Osteocyte (in vitro differentiated cells): ENCODE results near the gene EIF4A3. TPM values are rescaled to one million over a fixed set of nuclear protein-coding genes. Genes with fewer than 3 reads are reported as not detected.

Experiments used
- DNase-seq: peaks from one replicate; pipeline ENCODE4 v3.0.0; 2021; ENCODE audit warnings: mixed read lengths; ENCODE audit not compliant: unreplicated experiment; ENCODE audit errors: extremely low spot score
- H3K27ac Mint-ChIP-seq: one replicate; pipeline ENCODE4 v1.8.0; 2021; ENCODE audit warnings: mild to moderate bottlenecking, mixed read lengths; ENCODE audit not compliant: unreplicated experiment
- H3K27me3 Mint-ChIP-seq: one replicate; pipeline ENCODE4 v1.8.0; 2021; ENCODE audit warnings: mixed read lengths; ENCODE audit not compliant: unreplicated experiment
- H3K36me3 Mint-ChIP-seq: one replicate; pipeline ENCODE4 v1.8.0; 2021; ENCODE audit warnings: mixed read lengths; ENCODE audit not compliant: unreplicated experiment
- H3K4me1 Mint-ChIP-seq: one replicate; pipeline ENCODE4 v1.8.0; 2021; ENCODE audit warnings: mixed read lengths; ENCODE audit not compliant: unreplicated experiment
- H3K4me3 Mint-ChIP-seq: one replicate; pipeline ENCODE4 v1.8.0; 2021; ENCODE audit warnings: mild to moderate bottlenecking, moderate library complexity, mixed read lengths; ENCODE audit not compliant: unreplicated experiment
- H3K9me3 Mint-ChIP-seq: one replicate; pipeline ENCODE4 v1.8.0; 2021; ENCODE audit warnings: mixed read lengths; ENCODE audit not compliant: unreplicated experiment
- CTCF ChIP-seq: fragments of 200-600 bp; sonication (generic); IDR thresholded peaks from 2 replicates; pipeline ENCODE4 v1.5.0; 2021; ENCODE audit warnings: antibody characterized with exemption, mild to moderate bottlenecking, moderate library complexity
- total RNA-seq: library from RNA; stranded (reverse); gene quantifications from 2 replicates; pipeline ENCODE4 v1.2.1, GENCODE V29; 2021

EIF4A3 gene
- total RNA-seq, 1 donor from 2014 or later, result 85.7 TPM

- Mint-ChIP-seq H3K9me3 (no peaks in the 10 kb centered on the region), H3K4me1 (peaks cover 21% of the 10 kb centered on the region), H3K36me3 (no peaks in the 10 kb centered on the region), H3K27ac (no peak overlapping the region), H3K4me3 (no peak overlapping the region), H3K27me3 (no peaks in the 10 kb centered on the region)
- DNase-seq, result no peak
- TF ChIP-seq CTCF, result no peak
Observed at GRCh38 chr17:80104956-80105375, 42.0 kb downstream of the EIF4A3 start.

- no peak overlapping the region for H3K27ac Mint-ChIP-seq
- no peak for DNase-seq
- H3K36me3 Mint-ChIP-seq, result no peaks in the 10 kb centered on the region
- no peaks in the 10 kb centered on the region for H3K27me3 Mint-ChIP-seq
- no peak overlapping the region for H3K4me3 Mint-ChIP-seq
- no peak for TF ChIP-seq CTCF
- peaks cover 21% of the 10 kb centered on the region for H3K4me1 Mint-ChIP-seq
- no peaks in the 10 kb centered on the region for H3K9me3 Mint-ChIP-seq
Observed at GRCh38 chr17:80104321-80104955, 42.5 kb downstream of the EIF4A3 start.

GRCh38 chr17:80103449-80104085 is 43.4 kb downstream of the EIF4A3 start:
- H3K36me3 Mint-ChIP-seq, result no peaks in the 10 kb centered on the region
- H3K4me1 Mint-ChIP-seq, result peaks cover 21% of the 10 kb centered on the region

GRCh38 chr17:80102664-80103448 is 44.1 kb downstream of the EIF4A3 start:
- H3K4me1 Mint-ChIP-seq, result peaks cover 21% of the 10 kb centered on the region
- H3K27me3 Mint-ChIP-seq, result no peaks in the 10 kb centered on the region
- no peak for DNase-seq
- H3K9me3 Mint-ChIP-seq, result no peaks in the 10 kb centered on the region
- H3K36me3 Mint-ChIP-seq, result no peaks in the 10 kb centered on the region
- H3K27ac Mint-ChIP-seq, result no peak overlapping the region
- peak overlapping the region; percentile 87 for H3K4me3 Mint-ChIP-seq
- TF ChIP-seq CTCF, result no peak

More at GRCh38 chr17:80103449-80104085, 43.4 kb downstream of the EIF4A3 start:
- TF ChIP-seq CTCF, result no peak
- Mint-ChIP-seq H3K27me3 (no peaks in the 10 kb centered on the region), H3K27ac (no peak overlapping the region), H3K4me3 (peak overlapping the region; percentile 51), H3K9me3 (no peaks in the 10 kb centered on the region)
- DNase-seq, result no peak
